Uterus (tissue), 4 donors: ENCODE measurements around the gene HSD17B4. TPM values are rescaled to one million over a fixed set of nuclear protein-coding genes. Genes with fewer than 3 reads are reported as not detected.

Experiments
- DNase-seq, 2 donors: peaks; one replicate each; pipeline ENCODE4 v3.0.0-alpha.2; 2019 to 2020
- H3K27ac ChIP-seq, 2 donors: fragments of 200-600 bp; sonication (generic); 1 replicate in 1 of 2; 2 replicates in 1 of 2; pipeline ENCODE4 v1.5.1; 2016 to 2018
- H3K27me3 ChIP-seq, 2 donors: fragments of 200-600 bp; sonication (generic); one replicate each; pipeline ENCODE4 v1.5.1; 2018 to 2019; ENCODE audit warnings: control low read depth in 1 of 2
- H3K36me3 ChIP-seq, 2 donors: fragments of 200-600 bp; sonication (generic); one replicate each; pipeline ENCODE4 v1.5.1; 2019; ENCODE audit warnings: control low read depth in 1 of 2
- H3K4me1 ChIP-seq, 2 donors: fragments of 200-600 bp; sonication (generic); one replicate each; pipeline ENCODE4 v1.5.1; 2018 to 2019; ENCODE audit warnings: control low read depth in 1 of 2
- H3K4me3 ChIP-seq, 2 donors: fragments of 200-600 bp; sonication (generic); 1 replicate in 1 of 2; 2 replicates in 1 of 2; pipeline ENCODE4 v1.5.1; 2018 to 2019; ENCODE audit warnings: mild to moderate bottlenecking in 1 of 2
- H3K9me3 ChIP-seq, 2 donors: fragments of 200-600 bp; sonication (generic); one replicate each; pipeline ENCODE4 v1.5.1; 2019; ENCODE audit warnings: control low read depth in 1 of 2
- POLR2A ChIP-seq, 2 donors: fragments of 450-650 bp; IDR thresholded peaks; one replicate each; pipeline ENCODE4 v1.6.1; 2016; ENCODE audit warnings: antibody characterized with exemption in 2 of 2, mild to moderate bottlenecking in 1 of 2, moderate library complexity in 1 of 2
- intact Hi-C: fragments of 100-400 bp; cut with DNase I; formaldehyde crosslinking; loops from one replicate; pipeline ENCODE4 v1.15.1; 2023; ENCODE audit warnings: low total_unique reads
- total RNA-seq, 4 donors: library from RNA; depleted of rRNA in 3 of 4; stranded (reverse); fragments of >200 nt in 3 of 4; gene quantifications; one replicate each; pipeline versions ENCODE4 v1.1.0 to v1.2.4, GENCODE V29; 2014 to 2023
- TF ChIP-seq, protein P1 (sequence below), 4 experiments: fragments of 200-600 bp in 2 of 4; fragments of 450-650 bp in 2 of 4; sonication (generic) in 2 of 4; IDR thresholded peaks; one replicate each; pipeline ENCODE4 v1.5.1; 2016 to 2019; ENCODE audit warnings: antibody characterized with exemption in 4 of 4, mild to moderate bottlenecking in 2 of 4, moderate library complexity in 1 of 4
- donor health status: DM: yes; HTN: yes; CAD: no.

The HSD17B4 gene
- total RNA-seq, 4 donors from 2014 or later: 93.8 to 167 (median 150) TPM

DNA sequence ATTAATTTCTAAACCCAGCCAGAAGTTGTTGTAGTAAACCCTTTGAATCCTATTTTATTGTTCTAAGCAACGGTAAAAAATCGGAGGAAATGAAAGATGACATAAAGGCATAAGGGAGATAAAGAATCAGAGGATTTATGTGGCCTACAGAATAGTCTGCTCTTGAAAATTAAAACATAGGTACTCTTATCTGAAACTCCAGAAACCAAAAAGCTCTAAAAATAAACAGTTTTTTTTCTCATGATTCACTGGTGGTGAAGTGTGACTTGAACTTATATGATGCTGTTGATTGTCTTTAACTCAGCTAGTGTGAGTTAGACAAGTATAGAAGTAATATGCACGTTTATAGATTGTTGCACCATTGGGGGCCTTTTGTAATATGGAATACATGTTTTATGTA lies 80.3 kb downstream of the HSD17B4 start:
- no peaks in the 10 kb centered on the region for H3K4me1 ChIP-seq
- H3K27me3 ChIP-seq: no peaks in the 10 kb centered on the region
- H3K36me3 ChIP-seq: no peaks in the 10 kb centered on the region
- DNase-seq: no peak
- TF ChIP-seq POLR2A (IDR thresholded peaks at IDR 0.05): no peak
- TF ChIP-seq, protein P1, sequence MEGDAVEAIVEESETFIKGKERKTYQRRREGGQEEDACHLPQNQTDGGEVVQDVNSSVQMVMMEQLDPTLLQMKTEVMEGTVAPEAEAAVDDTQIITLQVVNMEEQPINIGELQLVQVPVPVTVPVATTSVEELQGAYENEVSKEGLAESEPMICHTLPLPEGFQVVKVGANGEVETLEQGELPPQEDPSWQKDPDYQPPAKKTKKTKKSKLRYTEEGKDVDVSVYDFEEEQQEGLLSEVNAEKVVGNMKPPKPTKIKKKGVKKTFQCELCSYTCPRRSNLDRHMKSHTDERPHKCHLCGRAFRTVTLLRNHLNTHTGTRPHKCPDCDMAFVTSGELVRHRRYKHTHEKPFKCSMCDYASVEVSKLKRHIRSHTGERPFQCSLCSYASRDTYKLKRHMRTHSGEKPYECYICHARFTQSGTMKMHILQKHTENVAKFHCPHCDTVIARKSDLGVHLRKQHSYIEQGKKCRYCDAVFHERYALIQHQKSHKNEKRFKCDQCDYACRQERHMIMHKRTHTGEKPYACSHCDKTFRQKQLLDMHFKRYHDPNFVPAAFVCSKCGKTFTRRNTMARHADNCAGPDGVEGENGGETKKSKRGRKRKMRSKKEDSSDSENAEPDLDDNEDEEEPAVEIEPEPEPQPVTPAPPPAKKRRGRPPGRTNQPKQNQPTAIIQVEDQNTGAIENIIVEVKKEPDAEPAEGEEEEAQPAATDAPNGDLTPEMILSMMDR (IDR thresholded peaks at IDR 0.05): no peak
- H3K9me3 ChIP-seq: no peaks in the 10 kb centered on the region
- no peak overlapping the region for H3K27ac ChIP-seq
- H3K4me3 ChIP-seq: no peak overlapping the region
- intact Hi-C loops: no loop called here

DNA sequence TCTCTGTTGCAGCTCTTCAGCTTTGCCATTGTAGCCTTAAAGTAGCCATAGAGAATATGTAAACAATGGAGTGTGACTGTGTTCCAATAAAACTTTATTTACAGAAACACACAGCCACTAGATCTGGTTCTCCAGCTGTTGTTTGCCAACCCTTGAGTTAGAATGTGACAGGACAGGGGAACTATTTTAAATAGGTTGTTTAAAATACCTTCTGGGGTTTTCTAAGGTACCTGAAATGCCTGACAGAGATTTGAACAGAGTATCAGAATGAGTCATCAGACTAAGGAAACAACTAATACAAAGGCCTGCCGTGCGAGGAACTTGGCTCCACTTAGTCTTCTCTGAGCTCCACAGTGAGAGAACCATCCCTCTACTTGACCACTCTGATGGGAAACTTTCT lies 85.4 kb downstream of the HSD17B4 start:
- Histone ChIP-seq H3K27me3 (no peaks in the 10 kb centered on the region), H3K4me3 (no peak overlapping the region), H3K36me3 (no peaks in the 10 kb centered on the region), H3K9me3 (no peaks in the 10 kb centered on the region), H3K27ac (no peak overlapping the region), H3K4me1 (no peaks in the 10 kb centered on the region)
- TF ChIP-seq POLR2A (IDR thresholded peaks at IDR 0.05): no peak
- TF ChIP-seq, protein P1 (IDR thresholded peaks at IDR 0.05): no peak
- DNase-seq: no peak
- intact Hi-C loops: no loop called here

DNA sequence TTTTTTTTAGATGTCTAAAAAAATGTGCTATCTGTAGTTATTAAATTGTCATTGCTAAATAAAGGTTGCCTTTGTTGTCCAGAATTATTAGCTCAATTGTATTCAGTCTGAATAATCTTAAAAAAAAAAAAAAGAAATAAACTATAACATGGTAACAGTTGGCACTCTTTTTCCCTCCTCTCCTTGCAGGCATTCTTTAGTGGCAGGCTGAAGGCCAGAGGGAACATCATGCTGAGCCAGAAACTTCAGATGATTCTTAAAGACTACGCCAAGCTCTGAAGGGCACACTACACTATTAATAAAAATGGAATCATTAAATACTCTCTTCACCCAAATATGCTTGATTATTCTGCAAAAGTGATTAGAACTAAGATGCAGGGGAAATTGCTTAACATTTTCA lies 89.4 kb downstream of the HSD17B4 start:
- no peaks in the 10 kb centered on the region for H3K36me3 ChIP-seq

DNA sequence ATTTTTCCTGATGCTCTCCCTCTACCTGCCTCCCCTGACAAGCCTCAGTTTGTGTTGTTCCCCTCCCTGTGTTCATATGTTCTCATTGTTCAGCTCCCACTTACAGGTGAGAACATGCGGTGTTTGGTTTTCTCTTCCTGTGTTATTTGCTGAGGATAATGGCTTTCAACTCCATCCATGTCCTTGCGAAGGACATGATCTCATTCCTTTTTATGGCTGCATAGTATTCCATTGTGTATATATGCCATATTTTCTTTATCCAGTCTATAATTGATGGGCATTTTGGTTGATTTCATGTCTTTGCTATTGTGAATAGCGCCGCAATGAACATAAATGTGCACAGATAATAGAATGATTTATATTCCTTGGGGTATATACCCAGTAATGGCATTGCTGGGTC lies 99.5 kb downstream of the HSD17B4 start:
- no peaks in the 10 kb centered on the region for H3K36me3 ChIP-seq
- H3K4me3 ChIP-seq: no peak overlapping the region
- H3K9me3 ChIP-seq: no peaks in the 10 kb centered on the region
- no peak for TF ChIP-seq POLR2A (IDR thresholded peaks at IDR 0.05)
- TF ChIP-seq, protein P1 (IDR thresholded peaks at IDR 0.05): no peak
- no peak for DNase-seq
- no peaks in the 10 kb centered on the region for H3K27me3 ChIP-seq
- no peak overlapping the region for H3K27ac ChIP-seq
- H3K4me1 ChIP-seq: no peaks in the 10 kb centered on the region
- intact Hi-C loops: no loop called here

More for the DNA sequence above, 89.4 kb downstream of the HSD17B4 start:
- Histone ChIP-seq H3K4me3 (no peak overlapping the region), H3K4me1 (no peaks in the 10 kb centered on the region), H3K27ac (no peak overlapping the region), H3K27me3 (no peaks in the 10 kb centered on the region), H3K9me3 (no peaks in the 10 kb centered on the region)
- TF ChIP-seq, protein P1 (IDR thresholded peaks at IDR 0.05): no peak
- TF ChIP-seq POLR2A (IDR thresholded peaks at IDR 0.05): no peak
- DNase-seq: no peak
- intact Hi-C loops: no loop called here

DNA sequence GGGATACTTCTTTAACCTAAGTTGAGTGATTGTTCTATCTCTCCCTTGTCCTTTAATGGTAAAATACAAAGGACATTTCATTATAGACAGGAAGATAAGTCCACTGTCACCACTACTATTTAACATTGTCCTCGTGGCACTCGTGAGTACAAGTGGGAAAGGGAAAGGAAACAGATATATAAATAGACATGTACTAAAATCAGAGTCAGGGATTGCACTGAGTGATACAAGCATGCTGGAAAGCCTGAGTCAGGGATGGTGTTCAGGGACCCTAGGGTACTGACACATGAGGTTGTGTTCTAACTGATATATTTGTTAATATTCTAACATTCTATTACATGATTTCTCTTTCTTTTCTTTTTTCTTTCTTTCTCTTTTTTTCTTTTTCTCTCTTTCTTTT lies 102.3 kb downstream of the HSD17B4 start:
- H3K4me3 ChIP-seq: no peak overlapping the region
- peaks cover 0 to 6% of the 10 kb centered on the region in 2 donors for H3K9me3 ChIP-seq
- H3K27me3 ChIP-seq: no peaks in the 10 kb centered on the region
- intact Hi-C loops: no loop called here
- H3K36me3 ChIP-seq: no peaks in the 10 kb centered on the region
- DNase-seq: no peak
- TF ChIP-seq POLR2A (IDR thresholded peaks at IDR 0.05): no peak
- TF ChIP-seq, protein P1 (IDR thresholded peaks at IDR 0.05): no peak
- H3K27ac ChIP-seq: no peak overlapping the region
- no peaks in the 10 kb centered on the region for H3K4me1 ChIP-seq
